Adrenal gland (tissue), 5 donors: ENCODE measurements around the gene OR2A2.

Experiments
- CTCF ChIP-seq, 6 experiments: fragments of 450-650 bp in 4 of 6; fragments of 200-600 bp in 2 of 6; sonication (generic) in 1 of 6; IDR thresholded peaks; 1 replicate in 5 of 6; 2 replicates in 1 of 6; pipeline versions ENCODE4 v1.5.1 to v1.8.0; 2016 to 2021; ENCODE audit warnings: antibody characterized with exemption in 6 of 6, mild to moderate bottlenecking in 2 of 6, moderate library complexity in 1 of 6
- POLR2A ChIP-seq, 2 donors: fragments of 450-650 bp; IDR thresholded peaks; one replicate each; pipeline ENCODE4 v1.6.1; 2017; ENCODE audit warnings: antibody characterized with exemption in 2 of 2, mild to moderate bottlenecking in 2 of 2, moderate library complexity in 1 of 2
- donor health status: DM: no; HTN: no; CAD: no.

- TF ChIP-seq CTCF (IDR thresholded peaks at IDR 0.05) (no peak), POLR2A (IDR thresholded peaks at IDR 0.05) (no peak)
These were observed 7.3 kb upstream of the OR2A2 start for GRCh38 chr7:144102041-144102440.
